H9 (cell line): Measurements from ENCODE around the gene EPAS1. TPM values are rescaled to one million over a fixed set of nuclear protein-coding genes. Genes with fewer than 3 reads are reported as not detected.

Experiments
- DNase-seq: peaks from one replicate; pipeline ENCODE4 v3.0.0-alpha.2; 2017
- H2AFZ ChIP-seq: one replicate; pipeline ENCODE4 v1.6.1; 2013; ENCODE audit warnings: mild to moderate bottlenecking, low read length, control low read depth, moderate library complexity
- H2AK5ac ChIP-seq: 2 replicates; pipeline ENCODE4 v1.6.1; 2013; ENCODE audit warnings: low read length, control low read depth, mixed read lengths; ENCODE audit not compliant: insufficient read length
- H2BK120ac ChIP-seq: one replicate; pipeline ENCODE4 v1.6.1; 2013; ENCODE audit warnings: low read depth, mild to moderate bottlenecking, low read length, control low read depth, inconsistent platforms; ENCODE audit not compliant: poor library complexity, severe bottlenecking
- H2BK12ac ChIP-seq: 2 replicates; pipeline ENCODE4 v1.6.1; 2013; ENCODE audit warnings: low read length, control low read depth, mixed read lengths, low read depth; ENCODE audit not compliant: insufficient read length
- H2BK15ac ChIP-seq: 2 replicates; pipeline ENCODE4 v1.6.1; 2013; ENCODE audit warnings: low read depth, low read length, control low read depth
- H2BK20ac ChIP-seq: one replicate; pipeline ENCODE4 v1.6.1; 2013; ENCODE audit warnings: low read depth, mild to moderate bottlenecking, low read length, control low read depth, inconsistent platforms; ENCODE audit not compliant: poor library complexity, severe bottlenecking
- H2BK5ac ChIP-seq: 2 replicates; pipeline ENCODE4 v1.6.1; 2013; ENCODE audit warnings: low read length, control low read depth, mixed read lengths; ENCODE audit not compliant: insufficient read length
- H3K14ac ChIP-seq: 2 replicates; pipeline ENCODE4 v1.6.1; 2013; ENCODE audit warnings: low read length, control low read depth; ENCODE audit not compliant: insufficient read depth
- H3K18ac ChIP-seq: 2 replicates; pipeline ENCODE4 v1.6.1; 2013; ENCODE audit warnings: low read depth, mild to moderate bottlenecking, mixed read lengths, low read length, control low read depth; ENCODE audit not compliant: insufficient read length
- H3K23ac ChIP-seq: 2 replicates; pipeline ENCODE4 v1.6.1; 2013; ENCODE audit warnings: low read length, control low read depth, mixed read lengths, low read depth; ENCODE audit not compliant: insufficient read length
- H3K23me2 ChIP-seq: 2 replicates; pipeline ENCODE4 v1.6.1; 2013; ENCODE audit warnings: low read depth, mild to moderate bottlenecking, mixed read lengths, low read length, control low read depth; ENCODE audit not compliant: insufficient read length, poor library complexity, severe bottlenecking
- H3K27ac ChIP-seq: 2 replicates; pipeline ENCODE4 v1.5.1; 2013; ENCODE audit warnings: low read length, control low read depth, mixed read lengths, low read depth; ENCODE audit not compliant: insufficient read length
- H3K27me3 ChIP-seq: 2 replicates; pipeline ENCODE4 v1.6.1; 2013; ENCODE audit warnings: low read length, control low read depth, inconsistent platforms; ENCODE audit not compliant: insufficient read depth
- H3K4ac ChIP-seq: 2 replicates; pipeline ENCODE4 v1.6.1; 2013; ENCODE audit warnings: low read depth, mild to moderate bottlenecking, control low read depth, inconsistent platforms, low read length, moderate library complexity
- H3K4me1 ChIP-seq: 2 replicates; pipeline ENCODE4 v1.6.1; 2013; ENCODE audit warnings: low read length, control low read depth, inconsistent platforms; ENCODE audit not compliant: insufficient read depth
- H3K4me2 ChIP-seq: 2 replicates; pipeline ENCODE4 v1.6.1; 2013; ENCODE audit warnings: low read length, control low read depth, mixed read lengths; ENCODE audit not compliant: insufficient read length, insufficient read depth
- H3K56ac ChIP-seq: 2 replicates; pipeline ENCODE4 v1.6.1; 2013; ENCODE audit warnings: low read depth, mild to moderate bottlenecking, mixed read lengths, low read length, control low read depth; ENCODE audit not compliant: insufficient read length
- H3K79me1 ChIP-seq: 2 replicates; pipeline ENCODE4 v1.6.1; 2013; ENCODE audit warnings: low read depth, mild to moderate bottlenecking, moderate library complexity, low read length, control low read depth, inconsistent platforms; ENCODE audit not compliant: insufficient read depth, poor library complexity, severe bottlenecking
- H3K79me2 ChIP-seq: 2 replicates; pipeline ENCODE4 v1.6.1; 2013; ENCODE audit warnings: low read length, control low read depth, inconsistent platforms; ENCODE audit not compliant: insufficient read depth
- H3K9ac ChIP-seq: 2 replicates; pipeline ENCODE4 v1.6.1; 2013; ENCODE audit warnings: low read length, control low read depth, mixed read lengths; ENCODE audit not compliant: insufficient read length; ENCODE audit errors: extremely low read depth
- H3K9me3 ChIP-seq: one replicate; pipeline ENCODE4 v1.6.1; 2013; ENCODE audit warnings: low read depth, low read length, inconsistent platforms; ENCODE audit not compliant: control insufficient read depth
- H3T11ph ChIP-seq: one replicate; pipeline ENCODE4 v1.6.1; 2013; ENCODE audit warnings: mild to moderate bottlenecking, low read length, control low read depth, inconsistent platforms
- H4K20me1 ChIP-seq: one replicate; pipeline ENCODE4 v1.6.1; 2013; ENCODE audit not compliant: control insufficient read depth, insufficient read length, insufficient read depth
- H4K5ac ChIP-seq: 2 replicates; pipeline ENCODE4 v1.6.1; 2013; ENCODE audit warnings: low read depth, mild to moderate bottlenecking, mixed read lengths, low read length, control low read depth; ENCODE audit not compliant: insufficient read length
- H4K8ac ChIP-seq: replicated peaks from 2 replicates; pipeline ENCODE4 v1.6.1; 2013; ENCODE audit warnings: low read length, control low read depth, mixed read lengths, low read depth; ENCODE audit not compliant: insufficient read length
- H4K91ac ChIP-seq: 2 replicates; pipeline ENCODE4 v1.6.1; 2013; ENCODE audit warnings: low read depth, mild to moderate bottlenecking, moderate library complexity, mixed read lengths, low read length, control low read depth; ENCODE audit not compliant: insufficient read length
- H3K27ac Mint-ChIP-seq, 3 experiments: 2 replicates in 2 of 3; 3 replicates in 1 of 3; pipeline ENCODE4 v1.8.0; 2020 to 2021; ENCODE audit warnings: mixed read lengths in 3 of 3, mild to moderate bottlenecking in 1 of 3, moderate library complexity in 1 of 3
- H3K27me3 Mint-ChIP-seq: 2 replicates; pipeline ENCODE4 v1.8.0; 2021; ENCODE audit warnings: low read depth, mild to moderate bottlenecking, moderate library complexity, mixed read lengths
- H3K36me3 Mint-ChIP-seq, 3 experiments: 2 replicates in 2 of 3; 3 replicates in 1 of 3; pipeline ENCODE4 v1.8.0; 2020 to 2021; ENCODE audit warnings: low read depth in 3 of 3, mixed read lengths in 3 of 3; ENCODE audit not compliant: insufficient read depth in 1 of 3
- H3K4me1 Mint-ChIP-seq, 2 experiments: 2 replicates each; pipeline ENCODE4 v1.8.0; 2020; ENCODE audit warnings: mixed read lengths in 2 of 2
- H3K4me3 Mint-ChIP-seq, 2 experiments: 2 replicates in 1 of 2; 3 replicates in 1 of 2; pipeline ENCODE4 v1.8.0; 2020 to 2021; ENCODE audit warnings: mild to moderate bottlenecking in 2 of 2, mixed read lengths in 2 of 2, moderate library complexity in 1 of 2
- H3K9me3 Mint-ChIP-seq, 2 experiments: 2 replicates in 1 of 2; 3 replicates in 1 of 2; pipeline ENCODE4 v1.8.0; 2020; ENCODE audit warnings: mild to moderate bottlenecking in 2 of 2, mixed read lengths in 2 of 2, moderate library complexity in 1 of 2
- WGBS: extraction: QIAGEN DNeasy Blood & Tissue Kit; methylation state at CpG from one replicate; pipeline ENCODE4 v1.1.7; 2013; ENCODE audit warnings: missing lambda C conversion rate, low lambda C conversion rate, mixed read lengths; ENCODE audit not compliant: insufficient read length; ENCODE audit errors: extremely low coverage; 5-methylcytosine and 5-hydroxymethylcytosine counted together
- total RNA-seq: library from RNA; stranded (reverse); gene quantifications from 2 replicates; pipeline ENCODE4 v1.2.1, GENCODE V29; 2021
- TF ChIP-seq, protein P1 (sequence below): fragments of 200-600 bp; sonication (generic); conservative IDR thresholded peaks from 3 replicates; pipeline ENCODE4 v1.8.0; 2021; ENCODE audit warnings: antibody characterized with exemption, mild to moderate bottlenecking

Gene EPAS1
- total RNA-seq, 1 experiment from 2014 or later = 1.1 TPM

DNA sequence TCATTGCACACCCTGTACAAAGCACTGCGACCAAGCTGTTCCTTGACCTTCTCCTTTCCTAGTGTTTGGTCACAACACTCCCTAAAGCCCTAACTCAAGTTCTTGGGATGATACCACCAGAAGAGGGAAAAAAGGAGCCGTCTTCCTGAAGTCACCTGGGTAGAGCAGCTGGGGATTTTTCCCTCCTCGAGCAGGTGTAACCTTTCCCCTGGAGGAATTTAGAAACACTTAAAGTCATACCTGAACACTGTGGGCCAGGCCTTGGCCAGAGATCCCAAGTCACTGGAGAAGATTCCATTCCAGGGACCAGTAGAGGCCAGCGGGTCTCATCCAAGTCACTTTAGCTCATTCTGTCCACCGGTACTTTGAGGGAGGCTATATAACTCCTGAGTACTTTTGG is 13.2 kb downstream of the EPAS1 start:
- Mint-ChIP-seq H3K36me3 (peaks cover 0 to 4% (median under 1%) of the 10 kb centered on the region in 3 experiments; a peak in 3 of 7 replicates), H3K9me3 (peaks cover under 1 to 4% of the 10 kb centered on the region in 2 experiments; a peak in 2 of 5 replicates), H3K27ac (no peak overlapping the region), H3K4me3 (no peak overlapping the region), H3K27me3 (peaks cover 23% of the 10 kb centered on the region), H3K4me1 (peaks cover 3 to 8% of the 10 kb centered on the region in 2 experiments; a peak in 1 of 4 replicates)
- H2AFZ ChIP-seq = no peak overlapping the region
- H3K4me2 ChIP-seq = no peak overlapping the region
- no peak overlapping the region for H3K18ac ChIP-seq
- H2BK15ac ChIP-seq = no peak overlapping the region
- H2BK12ac ChIP-seq = no peak overlapping the region
- no peaks in the 10 kb centered on the region for H3K27me3 ChIP-seq
- H3K14ac ChIP-seq = no peak overlapping the region
- H3K56ac ChIP-seq = no peak overlapping the region
- no peaks in the 10 kb centered on the region for H3K23me2 ChIP-seq
- H3K79me2 ChIP-seq = no peaks in the 10 kb centered on the region
- H3T11ph ChIP-seq = no peak overlapping the region
- no peaks in the 10 kb centered on the region for H4K20me1 ChIP-seq
- no peak overlapping the region for H3K27ac ChIP-seq
- TF ChIP-seq, protein P1, sequence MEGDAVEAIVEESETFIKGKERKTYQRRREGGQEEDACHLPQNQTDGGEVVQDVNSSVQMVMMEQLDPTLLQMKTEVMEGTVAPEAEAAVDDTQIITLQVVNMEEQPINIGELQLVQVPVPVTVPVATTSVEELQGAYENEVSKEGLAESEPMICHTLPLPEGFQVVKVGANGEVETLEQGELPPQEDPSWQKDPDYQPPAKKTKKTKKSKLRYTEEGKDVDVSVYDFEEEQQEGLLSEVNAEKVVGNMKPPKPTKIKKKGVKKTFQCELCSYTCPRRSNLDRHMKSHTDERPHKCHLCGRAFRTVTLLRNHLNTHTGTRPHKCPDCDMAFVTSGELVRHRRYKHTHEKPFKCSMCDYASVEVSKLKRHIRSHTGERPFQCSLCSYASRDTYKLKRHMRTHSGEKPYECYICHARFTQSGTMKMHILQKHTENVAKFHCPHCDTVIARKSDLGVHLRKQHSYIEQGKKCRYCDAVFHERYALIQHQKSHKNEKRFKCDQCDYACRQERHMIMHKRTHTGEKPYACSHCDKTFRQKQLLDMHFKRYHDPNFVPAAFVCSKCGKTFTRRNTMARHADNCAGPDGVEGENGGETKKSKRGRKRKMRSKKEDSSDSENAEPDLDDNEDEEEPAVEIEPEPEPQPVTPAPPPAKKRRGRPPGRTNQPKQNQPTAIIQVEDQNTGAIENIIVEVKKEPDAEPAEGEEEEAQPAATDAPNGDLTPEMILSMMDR = no peak
- H2BK5ac ChIP-seq = no peak overlapping the region
- no peak overlapping the region for H3K9ac ChIP-seq
- no peak overlapping the region for H4K91ac ChIP-seq
- no peaks in the 10 kb centered on the region for H3K9me3 ChIP-seq
- no peak overlapping the region for H2BK120ac ChIP-seq
- H4K8ac ChIP-seq = no peak overlapping the region
- H2AK5ac ChIP-seq = no peak overlapping the region
- WGBS = no CpG with 5 or more reads among the region's 5 CpGs
- peaks cover 3% of the 10 kb centered on the region; the same call in 1 of the 2 replicates for H3K4me1 ChIP-seq
- H4K5ac ChIP-seq = no peak overlapping the region
- no peak overlapping the region for H2BK20ac ChIP-seq
- H3K23ac ChIP-seq = no peak overlapping the region
- no peaks in the 10 kb centered on the region for H3K79me1 ChIP-seq
- no peak for DNase-seq
- H3K4ac ChIP-seq = no peak overlapping the region
